Measurements from ENCODE around the gene LTO1.

Gene LTO1, protein sequence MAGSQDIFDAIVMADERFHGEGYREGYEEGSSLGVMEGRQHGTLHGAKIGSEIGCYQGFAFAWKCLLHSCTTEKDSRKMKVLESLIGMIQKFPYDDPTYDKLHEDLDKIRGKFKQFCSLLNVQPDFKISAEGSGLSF

GRCh38 chr11:69674886-69675714 lies at the start of gene LTO1:
LTO1 (minus strand) TSS chr11:69675353; CDS start chr11:69675239, 114 bp downstream.
- DNase-seq (ENCODE audit: low read depth): peak; percentile 95

DNA sequence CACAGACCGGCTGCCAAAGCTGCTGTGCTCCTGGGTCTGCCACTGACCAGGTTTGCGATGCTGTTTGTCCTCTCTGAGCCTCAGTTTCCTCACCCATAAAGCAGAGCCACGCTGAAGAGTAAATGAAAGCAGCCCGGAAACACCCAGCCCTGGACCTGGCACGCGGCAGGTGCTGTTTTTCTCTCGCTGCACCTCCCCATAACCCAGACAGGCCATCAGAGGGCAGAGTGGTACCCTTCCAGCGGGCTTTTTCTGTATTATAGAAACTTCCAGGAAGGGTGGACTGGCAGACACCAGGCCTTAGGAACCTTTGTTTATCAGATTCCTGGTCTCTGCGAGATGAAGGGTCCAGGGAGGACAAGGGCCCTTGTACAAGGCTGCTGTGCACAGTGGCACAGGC lies 46.6 kb upstream of the LTO1 start:
- DNase-seq (ENCODE audit: low read depth): no peak

DNA sequence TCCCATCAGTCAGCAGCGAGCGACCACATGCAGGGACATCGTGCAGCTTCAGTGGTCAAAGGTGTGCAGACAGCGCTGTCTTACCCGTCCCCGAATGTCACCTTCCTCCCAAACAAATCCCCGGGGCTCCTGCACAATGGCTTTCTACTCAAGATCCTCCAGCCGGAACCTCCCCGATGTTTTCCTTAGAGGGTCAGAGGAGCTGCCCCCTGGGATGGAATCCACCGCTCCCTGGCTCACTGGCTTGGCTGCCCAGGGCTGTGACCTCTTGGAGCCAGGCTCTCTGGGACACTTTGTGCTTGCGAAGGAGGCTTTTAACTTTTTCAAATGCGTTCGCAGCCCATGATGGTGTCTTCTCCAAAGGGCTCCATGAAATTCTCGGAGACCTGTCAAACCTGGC lies 46.0 kb upstream of the LTO1 start:
- no peak for DNase-seq (ENCODE audit: low read depth)

DNA sequence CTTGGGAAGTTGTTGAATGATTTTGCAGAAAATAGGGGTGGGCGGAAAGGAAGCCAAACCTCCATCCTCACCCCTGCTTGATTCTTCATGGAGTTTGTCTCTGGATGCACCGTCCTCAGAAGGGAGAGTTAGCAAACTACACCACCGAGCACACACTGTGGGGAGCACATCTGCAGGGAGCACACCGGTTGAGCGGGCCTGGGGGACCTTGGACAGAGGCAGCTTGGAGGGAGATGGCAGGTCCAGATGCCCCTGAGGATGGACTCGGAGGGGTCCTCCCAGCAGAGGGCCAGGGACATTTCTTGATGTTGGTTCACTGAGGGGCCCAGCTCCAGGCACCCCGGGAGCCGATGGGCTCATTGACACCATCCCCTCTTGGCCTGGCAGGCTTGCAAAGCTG lies 43.8 kb upstream of the LTO1 start:
- DNase-seq (ENCODE audit: low read depth): no peak

DNA sequence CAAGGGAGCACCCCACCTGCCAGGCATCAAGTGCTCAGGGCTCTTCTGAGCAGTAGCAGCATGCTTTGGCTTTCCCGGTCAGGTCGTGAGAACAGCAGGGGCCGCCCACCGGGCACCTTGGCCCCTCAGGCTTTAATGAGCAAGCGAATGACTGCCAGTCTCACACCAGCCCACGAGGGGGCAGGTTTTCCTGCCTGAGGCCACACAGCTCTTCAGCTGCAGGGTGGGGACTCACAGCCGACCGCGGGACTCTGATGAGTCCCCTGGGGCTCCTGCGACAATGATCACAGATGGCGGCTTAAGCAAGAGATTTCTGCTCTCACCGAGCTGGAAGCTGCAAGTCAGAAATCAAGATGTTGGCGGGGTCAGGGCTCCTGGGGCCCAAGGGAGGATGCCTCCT lies 43.0 kb upstream of the LTO1 start:
- no peak for DNase-seq (ENCODE audit: low read depth)

GRCh38 chr11:69716891-69717747 lies 42.0 kb upstream of the LTO1 start:
- DNase-seq (ENCODE audit: low read depth): no peak

DNA sequence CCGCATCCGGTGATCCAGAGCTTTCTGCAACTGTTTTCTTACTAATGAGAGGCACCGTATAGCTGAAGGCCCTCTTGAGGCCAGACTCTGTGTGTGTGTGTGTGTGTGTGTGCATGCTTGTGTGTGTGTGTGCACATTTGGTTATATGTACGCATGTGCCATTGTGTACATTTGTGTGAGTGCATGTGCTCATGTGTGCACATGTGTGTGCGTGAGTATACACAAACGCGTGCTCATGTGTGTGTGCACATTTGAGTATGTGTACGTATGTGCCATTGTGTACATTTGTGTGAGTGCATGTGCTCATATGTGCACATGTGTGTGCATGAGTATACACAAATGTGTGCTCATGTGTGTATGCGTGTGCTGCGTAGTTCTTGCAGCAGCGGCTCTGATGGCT lies 40.9 kb upstream of the LTO1 start:
- DNase-seq (ENCODE audit: low read depth): no peak

GRCh38 chr11:69715446-69715845 lies 40.3 kb upstream of the LTO1 start:
- no peak for DNase-seq (ENCODE audit: low read depth)

DNA sequence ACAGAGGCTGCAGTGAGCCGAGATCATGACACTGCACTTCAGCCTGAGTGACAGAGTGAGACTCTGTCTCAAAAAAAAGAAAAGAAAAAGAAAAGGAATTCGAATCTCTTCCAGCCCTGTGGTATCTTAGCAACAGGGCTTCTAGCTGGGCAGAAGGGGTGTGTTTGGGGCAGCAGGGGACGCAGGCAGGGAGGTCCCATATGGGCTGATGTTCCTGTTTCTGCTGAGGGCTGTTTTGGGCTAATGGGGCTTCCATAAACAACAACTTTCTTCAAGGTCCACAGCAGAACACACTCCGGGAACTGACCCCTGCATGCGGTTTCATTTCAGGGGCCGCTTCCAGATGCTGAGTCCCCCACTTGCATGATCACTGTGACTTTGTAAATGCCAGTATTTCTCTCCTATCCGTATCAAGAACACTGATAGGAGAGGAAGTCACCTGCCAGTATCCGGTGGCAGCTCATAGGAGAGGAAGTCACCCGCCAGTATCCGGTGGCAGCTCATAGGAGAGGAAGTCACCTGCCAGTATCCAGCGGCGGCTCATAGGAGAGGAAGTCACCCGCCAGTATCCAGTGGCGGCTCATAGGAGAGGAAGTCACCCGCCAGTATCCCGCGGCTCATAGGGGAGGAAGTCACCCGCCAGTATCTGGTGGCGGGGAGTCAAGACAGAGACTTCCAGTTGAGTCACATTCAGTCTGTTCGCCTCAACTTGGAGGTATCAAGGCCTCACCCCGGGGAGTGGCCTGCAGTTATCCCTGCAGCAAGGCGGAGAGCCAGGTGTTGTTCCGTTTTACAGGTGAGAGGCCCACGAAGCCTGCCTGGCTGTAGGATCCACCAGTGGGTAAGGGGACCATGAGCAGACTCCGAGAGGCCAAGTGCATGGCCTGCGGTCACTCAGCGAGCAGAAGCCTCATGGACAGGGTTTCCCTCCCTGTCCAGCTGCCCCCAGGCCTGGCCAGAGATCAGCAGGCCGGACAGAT lies 37.0 kb upstream of the LTO1 start:
- DNase-seq (ENCODE audit: low read depth): no peak

- no peak for DNase-seq (ENCODE audit: low read depth)
These were observed 33.7 kb upstream of the LTO1 start for GRCh38 chr11:69708736-69709401.

GRCh38 chr11:69707176-69707575 lies 32.0 kb upstream of the LTO1 start:
- no peak for DNase-seq (ENCODE audit: low read depth)

DNA sequence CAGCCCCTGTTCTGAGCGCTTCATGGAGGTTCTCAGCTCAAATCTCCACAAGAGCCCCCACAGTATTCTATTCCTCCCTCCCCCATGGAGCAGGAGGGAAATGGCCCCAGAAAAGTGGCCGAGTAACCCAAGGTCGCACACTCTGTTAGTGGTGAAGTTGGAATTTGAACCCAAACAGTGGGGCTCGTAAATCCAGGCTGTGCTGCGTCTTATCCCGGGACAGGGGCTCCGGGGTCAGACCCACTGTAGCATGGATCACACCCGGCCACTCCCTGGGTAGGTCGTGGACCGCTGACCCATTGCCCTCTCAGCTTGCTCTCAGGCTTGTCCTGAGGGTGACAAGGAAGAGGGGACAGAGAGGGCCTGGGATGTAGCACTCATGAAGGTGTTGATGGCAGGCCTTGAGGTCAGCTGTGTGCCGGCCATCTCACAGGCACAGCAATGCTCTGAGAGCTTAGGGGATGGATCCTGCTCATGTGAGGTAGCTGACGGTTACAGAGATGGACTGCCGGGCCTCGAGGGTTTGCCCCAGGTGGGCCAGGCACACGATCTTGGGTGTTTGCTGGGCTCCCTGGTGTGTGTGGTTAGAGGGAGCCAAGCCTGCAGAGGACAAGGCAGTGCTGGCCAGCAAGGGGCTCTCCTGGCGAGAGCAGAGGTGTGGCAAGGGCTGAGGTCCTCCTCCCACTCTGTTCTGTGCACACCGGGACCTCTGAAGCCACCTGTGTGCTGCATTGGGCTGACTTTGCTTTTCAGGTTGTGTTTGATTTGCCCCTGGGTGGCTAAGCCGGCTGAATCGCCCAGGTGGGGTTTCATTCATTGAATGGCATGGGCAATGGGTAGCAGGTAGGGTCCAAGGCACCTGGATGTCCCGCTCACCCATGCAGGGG lies 31.0 kb upstream of the LTO1 start:
- no peak for DNase-seq (ENCODE audit: low read depth)

DNA sequence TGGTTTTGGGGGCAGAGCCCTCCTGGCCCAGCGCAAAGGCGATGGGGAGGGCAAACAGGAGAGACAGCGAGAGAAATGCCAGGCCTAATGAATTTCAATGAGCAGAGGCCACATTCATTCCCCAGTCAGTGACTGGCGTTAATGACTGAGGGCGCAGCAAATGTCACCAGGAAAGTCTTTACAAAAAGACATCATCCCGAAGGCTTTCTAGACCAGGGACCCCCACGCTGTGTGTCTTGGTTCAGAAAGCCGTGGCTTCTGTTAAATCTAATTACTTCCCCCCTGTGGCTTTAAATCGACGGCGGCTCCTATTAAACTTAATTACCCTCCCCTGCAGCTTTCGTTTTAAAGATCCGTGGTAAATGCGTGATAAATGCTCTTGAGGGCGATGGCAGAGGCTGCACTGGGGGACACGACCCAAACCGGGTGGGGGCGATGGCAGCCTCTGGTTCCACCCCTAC lies 30.2 kb upstream of the LTO1 start:
- no peak for DNase-seq (ENCODE audit: low read depth)

- no peak for DNase-seq (ENCODE audit: low read depth)
These were observed 29.5 kb upstream of the LTO1 start for GRCh38 chr11:69704508-69705253.

DNA sequence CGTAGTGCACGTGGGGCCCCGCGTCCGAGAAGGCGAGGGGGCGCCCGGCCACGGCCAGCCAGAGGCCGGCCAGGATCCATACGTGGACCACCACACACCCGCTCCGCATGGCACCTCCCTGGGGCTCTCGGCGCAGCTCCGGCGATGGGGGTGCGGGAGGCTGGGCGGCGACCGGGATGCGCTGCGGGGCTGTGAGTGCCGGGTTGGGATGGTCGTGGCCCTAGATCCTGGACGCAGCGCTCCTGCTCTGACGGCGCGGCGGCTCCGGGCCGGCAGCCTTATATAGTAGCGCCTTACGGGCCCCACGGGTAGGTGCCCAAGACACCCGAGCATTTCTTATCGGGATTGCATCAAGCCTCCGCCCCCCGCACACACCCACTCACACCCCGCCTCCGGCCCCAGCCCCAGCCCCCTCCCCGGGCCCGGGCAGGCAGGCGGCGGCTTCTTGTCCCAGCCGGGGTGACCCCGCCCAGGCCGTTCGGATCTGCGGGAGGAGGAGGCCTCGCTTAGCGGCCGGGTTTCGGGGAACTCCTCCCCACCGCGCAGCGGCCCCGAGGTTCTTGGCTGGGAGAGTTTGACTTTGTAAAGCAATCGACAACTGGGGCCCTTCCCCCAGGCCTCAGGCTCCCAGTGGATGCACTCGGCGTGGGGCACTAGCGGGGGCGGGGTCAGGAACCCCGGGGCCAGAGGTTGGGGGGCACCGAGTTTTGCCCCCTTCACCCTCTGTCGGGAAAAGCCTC lies 28.8 kb upstream of the LTO1 start, which contains the start of gene FGF19:
FGF19 (minus strand) TSS at position 255 of the 740 bp plus-strand sequence; CDS start at position 109, 146 bp downstream.
- DNase-seq (ENCODE audit: low read depth): no peak

DNA sequence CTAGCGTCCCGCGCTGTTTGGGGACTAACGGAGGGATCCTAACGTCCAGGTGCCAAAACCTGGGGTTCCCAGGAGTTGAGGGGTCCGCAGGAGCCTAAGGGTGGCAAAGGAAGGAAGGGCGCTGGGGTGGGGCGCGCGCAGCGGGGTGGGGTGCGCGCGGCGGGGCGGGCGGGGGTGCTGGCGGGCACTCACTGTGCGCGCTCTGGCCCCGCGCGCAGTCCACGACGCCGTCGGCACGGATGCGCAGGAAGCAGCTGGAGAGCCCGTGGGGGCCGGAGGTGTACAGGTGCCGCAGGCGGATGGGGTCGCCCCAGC lies 28.3 kb upstream of the LTO1 start:
- DNase-seq (ENCODE audit: low read depth): no peak

DNA sequence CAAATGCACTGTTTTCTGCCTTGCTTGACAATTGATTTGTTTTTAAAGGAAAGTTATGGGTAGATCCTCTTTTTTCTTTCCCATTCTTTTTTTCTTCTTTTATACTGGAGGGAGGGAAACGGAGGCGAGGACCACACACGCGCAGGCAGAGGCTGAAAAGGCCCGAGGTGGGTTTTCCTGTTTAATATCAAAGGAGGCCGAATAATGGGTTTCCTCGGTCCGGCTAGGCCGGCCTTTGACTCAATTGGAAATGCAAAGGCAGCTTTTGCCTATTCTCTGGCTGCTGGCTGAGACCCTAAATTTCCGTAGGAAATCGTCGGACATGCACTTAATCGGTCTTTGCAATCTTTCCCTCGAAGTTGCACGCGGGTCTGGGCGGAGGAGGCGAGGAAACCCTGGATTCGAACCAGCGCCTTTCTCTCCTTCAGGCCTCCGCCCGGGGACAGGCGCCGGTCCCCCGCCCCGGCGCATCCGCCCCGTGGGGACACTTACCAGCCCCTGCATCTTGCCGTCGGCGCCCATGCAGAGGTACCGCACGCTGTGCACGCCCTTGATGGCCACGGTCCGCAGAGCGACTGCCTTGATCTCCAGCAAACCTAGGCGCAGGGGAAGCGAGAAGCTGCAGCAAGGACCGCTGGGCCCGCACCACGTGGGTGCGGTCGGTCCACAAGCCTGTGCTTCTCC lies 27.8 kb upstream of the LTO1 start:
- DNase-seq (ENCODE audit: low read depth): no peak

DNA sequence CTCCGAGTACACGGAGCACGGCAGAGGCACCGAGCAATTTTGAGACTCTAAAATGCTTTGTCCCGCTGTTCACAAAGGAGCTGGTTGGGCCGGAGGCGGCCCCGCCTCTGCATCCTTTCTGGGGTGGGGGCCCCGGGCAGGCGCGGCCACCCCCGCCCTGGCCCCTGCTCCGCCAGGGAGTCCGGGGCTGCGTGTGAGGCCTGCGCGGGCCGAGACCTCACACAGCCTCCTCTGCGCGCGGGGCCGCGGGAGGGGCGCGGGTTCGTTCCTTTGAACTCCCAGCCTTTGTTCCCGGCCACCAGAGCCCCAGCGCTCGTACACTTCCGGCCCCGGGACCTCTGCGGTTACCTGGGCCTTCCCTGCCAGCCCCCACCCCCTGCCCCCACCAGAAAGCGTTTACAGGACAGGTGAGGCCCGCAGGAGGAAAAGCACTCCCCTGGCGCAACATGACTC lies 27.1 kb upstream of the LTO1 start:
- no peak for DNase-seq (ENCODE audit: low read depth)
